ENCODE data around the gene MAGOH.

DNA sequence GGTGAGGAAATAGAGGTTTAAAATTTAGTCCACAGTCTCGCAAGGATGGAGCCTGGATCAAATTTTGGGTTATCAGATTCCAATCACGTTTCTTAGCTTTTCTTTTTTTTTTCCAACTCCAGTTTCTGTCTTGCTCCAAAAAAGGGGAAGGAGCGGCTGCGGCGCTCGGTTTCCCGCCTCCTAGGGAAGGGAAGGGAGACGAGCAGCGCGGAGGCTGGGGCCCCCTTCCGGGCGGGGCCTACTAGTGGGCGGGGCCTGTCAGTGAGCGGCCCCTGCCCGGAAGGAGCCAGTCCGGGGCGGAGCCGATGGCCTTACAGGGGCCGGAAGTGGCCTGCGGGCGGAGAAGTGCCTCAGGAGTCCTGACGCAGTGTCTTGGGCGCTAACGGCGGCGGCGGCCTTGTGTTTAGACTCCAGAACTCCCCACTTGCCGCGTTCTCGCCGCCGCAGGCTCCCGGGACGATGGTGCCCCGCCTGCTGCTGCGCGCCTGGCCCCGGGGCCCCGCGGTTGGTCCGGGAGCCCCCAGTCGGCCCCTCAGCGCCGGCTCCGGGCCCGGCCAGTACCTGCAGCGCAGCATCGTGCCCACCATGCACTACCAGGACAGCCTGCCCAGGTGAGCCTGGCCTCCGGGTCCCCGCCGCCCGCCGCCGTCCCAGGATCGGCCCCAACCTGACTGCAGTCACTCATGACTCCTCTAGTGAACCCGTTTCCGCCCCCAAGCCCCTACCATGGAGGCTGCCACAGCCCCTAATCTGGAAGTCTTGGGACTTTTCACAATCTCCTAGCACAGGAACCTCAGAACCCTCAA, 41.6 kb downstream of the MAGOH start, which contains the start of gene CPT2:
- TF ChIP-seq CTCF (IDR thresholded peaks at IDR 0.05) (peak in 2 of 3 donors; percentile 36 to 41), EP300 (IDR thresholded peaks at IDR 0.05) (no peak), POLR2A (IDR thresholded peaks at IDR 0.05) (peak; percentile 99)

All from ovary (tissue), 3 donors.